GM12878 (cell line): ENCODE results near the gene ITPRIPL2. TPM values are rescaled to one million over a fixed set of nuclear protein-coding genes. Genes with fewer than 3 reads are reported as not detected.

ENCODE experiments used
- CBX3 ChIP-seq: fragments of 200-600 bp; sonication (generic); IDR thresholded peaks from 2 replicates; pipeline ENCODE4 v1.6.1; 2016; ENCODE audit warnings: low read depth, borderline replicate concordance
- DPF2 ChIP-seq: fragments of 450-650 bp; IDR thresholded peaks from 2 replicates; pipeline ENCODE4 v1.6.1; 2017; ENCODE audit warnings: mild to moderate bottlenecking
- EGR1 ChIP-seq, 2 experiments: IDR thresholded peaks; 1 replicate in 1 of 2; 2 replicates in 1 of 2; pipeline ENCODE4 v1.6.1; 2011 to 2012; ENCODE audit warnings: low read depth in 2 of 2, low read length in 2 of 2, borderline replicate concordance in 1 of 2, mild to moderate bottlenecking in 1 of 2, moderate library complexity in 1 of 2
- HDAC6 ChIP-seq: fragments of 200-600 bp; sonication (generic); IDR thresholded peaks from one replicate; pipeline ENCODE4 v1.8.0; 2017; ENCODE audit warnings: antibody characterized with exemption; ENCODE audit not compliant: unreplicated experiment
- IKZF1 ChIP-seq: fragments of 450-650 bp; conservative IDR thresholded peaks from 2 replicates; pipeline ENCODE4 v1.6.1; 2017; ENCODE audit warnings: antibody characterized with exemption, mild to moderate bottlenecking
- JUNB ChIP-seq: IDR thresholded peaks from 2 replicates; pipeline ENCODE4 v1.6.1; 2016; ENCODE audit warnings: antibody characterized with exemption, mild to moderate bottlenecking
- MEF2B ChIP-seq: fragments of 450-650 bp; IDR thresholded peaks from 2 replicates; pipeline ENCODE4 v1.6.1; 2018; ENCODE audit warnings: mild to moderate bottlenecking, moderate library complexity; ENCODE audit not compliant: partially characterized antibody, poor library complexity, severe bottlenecking
- NFYA ChIP-seq: IDR thresholded peaks from 2 replicates; pipeline ENCODE4 v1.6.1; 2011; ENCODE audit warnings: low read depth, mild to moderate bottlenecking, low read length, improper control_type of control experiment, borderline replicate concordance
- NFYB ChIP-seq: IDR thresholded peaks from 2 replicates; pipeline ENCODE4 v1.6.1; 2011; ENCODE audit warnings: low read depth, mild to moderate bottlenecking, low read length, improper control_type of control experiment, moderate library complexity; ENCODE audit not compliant: insufficient read depth
- RBBP5 ChIP-seq: fragments of 200-600 bp; sonication (generic); conservative IDR thresholded peaks from 2 replicates; pipeline ENCODE4 v1.6.1; 2016
- REST ChIP-seq: IDR thresholded peaks from 2 replicates; pipeline ENCODE4 v1.6.1; 2012; ENCODE audit warnings: mild to moderate bottlenecking, low read depth, low read length
- SMC3 ChIP-seq: IDR thresholded peaks from 2 replicates; pipeline ENCODE4 v1.6.1; 2011; ENCODE audit warnings: low read length, improper control_type of control experiment, borderline replicate concordance
- SP1 ChIP-seq: IDR thresholded peaks from one replicate; pipeline ENCODE4 v1.6.1; 2011; ENCODE audit warnings: low read depth, low read length
- SPI1 ChIP-seq: IDR thresholded peaks from 2 replicates; pipeline ENCODE4 v1.6.1; 2011; ENCODE audit warnings: low read depth, mild to moderate bottlenecking, low read length, moderate library complexity, borderline replicate concordance; ENCODE audit not compliant: insufficient read depth
- TBL1XR1 ChIP-seq: IDR thresholded peaks from 2 replicates; pipeline ENCODE4 v1.6.1; 2012; ENCODE audit warnings: low read depth, low read length, improper control_type of control experiment
- ZBTB4 ChIP-seq: fragments of 450-650 bp; formaldehyde crosslinking; IDR thresholded peaks from 2 replicates; pipeline ENCODE4 v1.4.0; 2022; ENCODE audit warnings: mild to moderate bottlenecking, moderate library complexity
- ZSCAN29 ChIP-seq: fragments of 450-650 bp; IDR thresholded peaks from 2 replicates; pipeline ENCODE4 v1.6.1; 2017; ENCODE audit warnings: mild to moderate bottlenecking, moderate library complexity
- polyA plus RNA-seq, 11 experiments: library from polyadenylated mRNA; depleted of rRNA in 4 of 11; unstranded in 6 of 11; stranded (reverse) in 5 of 11; fragments of >200 nt; fragmentation: Nextera tagmentation in 4 of 11; fragmentation: Illumina TruSeq in 1 of 11; extraction: Ambion mirVana in 4 of 11; extraction: Trizol in 1 of 11; gene quantifications; 1 replicate in 1 of 11; 2 replicates in 10 of 11; pipeline versions ENCODE4 v1.2.1 to v1.2.3, GENCODE V29; 2011 to 2016; ENCODE audit warnings: inconsistent platforms in 2 of 11, missing spikeins in 2 of 11, low read depth in 1 of 11
- total RNA-seq, 4 experiments: library from RNA; depleted of rRNA in 3 of 4; stranded (reverse); fragments of >200 nt in 3 of 4; fragmentation: Illumina TruSeq in 1 of 4; extraction: Trizol in 1 of 4; gene quantifications; 2 replicates each; pipeline versions ENCODE4 v1.2.1 to v1.2.3, GENCODE V29; 2013 to 2021
- TF ChIP-seq, protein P1 (sequence below): IDR thresholded peaks from 2 replicates; pipeline ENCODE4 v1.6.1; 2011; ENCODE audit warnings: borderline replicate concordance, low read depth, mild to moderate bottlenecking, moderate library complexity, mixed read lengths, low read length; ENCODE audit not compliant: insufficient read depth; ENCODE audit errors: extremely low read length
- TF ChIP-seq, protein P2 (sequence below): IDR thresholded peaks from 2 replicates; pipeline ENCODE4 v1.6.1; 2012; ENCODE audit warnings: low read depth, low read length, improper control_type of control experiment
- TF ChIP-seq, protein P3 (sequence below): fragments of 150-350 bp; IDR thresholded peaks from 2 replicates; pipeline ENCODE4 v1.6.1; 2016; ENCODE audit warnings: low read depth, low read length

Gene ITPRIPL2
- total and polyA plus RNA-seq, 10 of the 15 experiments (the other 5 are each of a cell fraction or from before 2014, with no cell fraction given), result 0.48 to 14.3 (median 3.5) TPM

- no peak for TF ChIP-seq EGR1 (IDR thresholded peaks at IDR 0.05; ENCODE audit: borderline replicate concordance in 1 of 2, low read depth in 2 of 2, low read length in 2 of 2)
- no peak for TF ChIP-seq SMC3
- TF ChIP-seq, protein P1, sequence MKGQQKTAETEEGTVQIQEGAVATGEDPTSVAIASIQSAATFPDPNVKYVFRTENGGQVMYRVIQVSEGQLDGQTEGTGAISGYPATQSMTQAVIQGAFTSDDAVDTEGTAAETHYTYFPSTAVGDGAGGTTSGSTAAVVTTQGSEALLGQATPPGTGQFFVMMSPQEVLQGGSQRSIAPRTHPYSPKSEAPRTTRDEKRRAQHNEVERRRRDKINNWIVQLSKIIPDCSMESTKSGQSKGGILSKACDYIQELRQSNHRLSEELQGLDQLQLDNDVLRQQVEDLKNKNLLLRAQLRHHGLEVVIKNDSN, result no peak
- TF ChIP-seq CBX3, result no peak
- TF ChIP-seq DPF2, result no peak; the same call in 1 of the 2 replicates
- TF ChIP-seq, protein P2, sequence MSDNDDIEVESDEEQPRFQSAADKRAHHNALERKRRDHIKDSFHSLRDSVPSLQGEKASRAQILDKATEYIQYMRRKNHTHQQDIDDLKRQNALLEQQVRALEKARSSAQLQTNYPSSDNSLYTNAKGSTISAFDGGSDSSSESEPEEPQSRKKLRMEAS, result no peak
- TF ChIP-seq RBBP5, result no peak
- no peak for TF ChIP-seq ZBTB4 (CRISPR knock-in tag)
- peak; percentile 90 for TF ChIP-seq SPI1
- TF ChIP-seq JUNB, result peak; percentile 91
- no peak for TF ChIP-seq NFYB
- peak; percentile 27 for TF ChIP-seq MEF2B
- TF ChIP-seq IKZF1, result peak; percentile 91
- no peak for TF ChIP-seq SP1
- TF ChIP-seq REST, result no peak
- no peak for TF ChIP-seq HDAC6
- TF ChIP-seq TBL1XR1, result no peak
- no peak for TF ChIP-seq ZSCAN29
- TF ChIP-seq, protein P3, sequence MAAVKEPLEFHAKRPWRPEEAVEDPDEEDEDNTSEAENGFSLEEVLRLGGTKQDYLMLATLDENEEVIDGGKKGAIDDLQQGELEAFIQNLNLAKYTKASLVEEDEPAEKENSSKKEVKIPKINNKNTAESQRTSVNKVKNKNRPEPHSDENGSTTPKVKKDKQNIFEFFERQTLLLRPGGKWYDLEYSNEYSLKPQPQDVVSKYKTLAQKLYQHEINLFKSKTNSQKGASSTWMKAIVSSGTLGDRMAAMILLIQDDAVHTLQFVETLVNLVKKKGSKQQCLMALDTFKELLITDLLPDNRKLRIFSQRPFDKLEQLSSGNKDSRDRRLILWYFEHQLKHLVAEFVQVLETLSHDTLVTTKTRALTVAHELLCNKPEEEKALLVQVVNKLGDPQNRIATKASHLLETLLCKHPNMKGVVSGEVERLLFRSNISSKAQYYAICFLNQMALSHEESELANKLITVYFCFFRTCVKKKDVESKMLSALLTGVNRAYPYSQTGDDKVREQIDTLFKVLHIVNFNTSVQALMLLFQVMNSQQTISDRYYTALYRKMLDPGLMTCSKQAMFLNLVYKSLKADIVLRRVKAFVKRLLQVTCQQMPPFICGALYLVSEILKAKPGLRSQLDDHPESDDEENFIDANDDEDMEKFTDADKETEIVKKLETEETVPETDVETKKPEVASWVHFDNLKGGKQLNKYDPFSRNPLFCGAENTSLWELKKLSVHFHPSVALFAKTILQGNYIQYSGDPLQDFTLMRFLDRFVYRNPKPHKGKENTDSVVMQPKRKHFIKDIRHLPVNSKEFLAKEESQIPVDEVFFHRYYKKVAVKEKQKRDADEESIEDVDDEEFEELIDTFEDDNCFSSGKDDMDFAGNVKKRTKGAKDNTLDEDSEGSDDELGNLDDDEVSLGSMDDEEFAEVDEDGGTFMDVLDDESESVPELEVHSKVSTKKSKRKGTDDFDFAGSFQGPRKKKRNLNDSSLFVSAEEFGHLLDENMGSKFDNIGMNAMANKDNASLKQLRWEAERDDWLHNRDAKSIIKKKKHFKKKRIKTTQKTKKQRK, result no peak
- no peak for TF ChIP-seq NFYA
These were observed 13.9 kb downstream of the ITPRIPL2 start (continued) for GRCh38 chr16:19127674-19128131.
